A549 (cell line): ENCODE results near the gene TEC. TPM values are rescaled to one million over a fixed set of nuclear protein-coding genes. Genes with fewer than 3 reads are reported as not detected.

ENCODE experiments used
- ATAC-seq, 2 experiments: fragments of 200-7000 bp in 1 of 2; fragments of >200 bp in 1 of 2; cut with Nextera tagmentation in 1 of 2; cut with Tn5 transposase in 1 of 2; 3 replicates each; pipeline versions ENCODE4 v1.8.0 to v1.9.1; 2018 to 2020; ENCODE audit warnings: mild to moderate bottlenecking in 1 of 2, moderate library complexity in 1 of 2
- CTCF ChIA-PET: fragments of 300-600 bp; sonication (Branson Sonifier 250); formaldehyde crosslinking; extraction: SDS; loops from one replicate; lab custom pipeline; 2021; ENCODE audit warnings: antibody characterized with exemption, inconsistent platforms; lab: Yijun Ruan, JAX
- POLR2A ChIA-PET: fragments of 350-600 bp; formaldehyde crosslinking; extraction: SDS; loops from one replicate; lab custom pipeline; 2021; ENCODE audit warnings: antibody characterized with exemption, inconsistent platforms; lab: Yijun Ruan, JAX
- DNase-seq, 2 experiments: peaks; one replicate each; pipeline versions ENCODE4 v3.0.0 to v3.0.0-alpha.2; 2011 to 2016; ENCODE audit warnings: low read depth in 1 of 2, low spot score in 1 of 2
- FAIRE-seq: peaks from 2 replicates; lab custom pipeline; 2011; peaks lifted over from hg19 to GRCh38; lab: Jason Lieb, UNC
- H3K27ac ChIP-seq, 2 experiments: fragments of >200 bp; sonication (Bioruptor Twin); formaldehyde crosslinking; 3 replicates each; pipeline ENCODE4 v1.5.1; 2016 to 2017
- H3K4me1 ChIP-seq: fragments of >200 bp; sonication (Bioruptor Twin); formaldehyde crosslinking; 3 replicates; pipeline ENCODE4 v1.6.1; 2016
- H3K4me2 ChIP-seq: fragments of >200 bp; sonication (Bioruptor Twin); formaldehyde crosslinking; 3 replicates; pipeline ENCODE4 v1.6.1; 2016
- H3K4me3 ChIP-seq: fragments of >200 bp; sonication (Bioruptor Twin); formaldehyde crosslinking; 3 replicates; pipeline ENCODE4 v1.5.1; 2016
- H3K9me3 ChIP-seq: fragments of >200 bp; sonication (Bioruptor Twin); formaldehyde crosslinking; 3 replicates; pipeline ENCODE4 v1.6.1; 2016
- EHMT2 ChIP-seq: fragments of 200-600 bp; sonication (generic); IDR thresholded peaks from 2 replicates; pipeline ENCODE4 v1.6.1; 2016; ENCODE audit warnings: antibody characterized with exemption, low read depth, mild to moderate bottlenecking, moderate library complexity
- FOSB ChIP-seq: fragments of 250-450 bp; sonication (Bioruptor Pico); IDR thresholded peaks from 2 replicates; pipeline ENCODE4 v1.5.0; 2020; ENCODE audit warnings: mild to moderate bottlenecking, moderate library complexity
- GATA3 ChIP-seq: IDR thresholded peaks from 2 replicates; pipeline ENCODE4 v1.6.1; 2012; ENCODE audit warnings: borderline replicate concordance
- HOXB5 ChIP-seq: fragments of 250-450 bp; sonication (Bioruptor Pico); IDR thresholded peaks from 2 replicates; pipeline ENCODE4 v1.5.0; 2020; ENCODE audit warnings: mild to moderate bottlenecking, moderate library complexity
- KDM5A ChIP-seq: fragments of 200-600 bp; sonication (generic); IDR thresholded peaks from 2 replicates; pipeline ENCODE4 v1.6.1; 2016; ENCODE audit warnings: antibody characterized with exemption, mild to moderate bottlenecking
- PHF8 ChIP-seq: fragments of 200-600 bp; sonication (generic); IDR thresholded peaks from 2 replicates; pipeline ENCODE4 v1.6.1; 2016; ENCODE audit warnings: low read depth, mild to moderate bottlenecking, antibody characterized with exemption, moderate library complexity, borderline replicate concordance
- RAD21 ChIP-seq, 2 experiments: fragments of >200 bp in 1 of 2; sonication (Bioruptor Twin) in 1 of 2; formaldehyde crosslinking in 1 of 2; IDR thresholded peaks in 1 of 2; conservative IDR thresholded peaks in 1 of 2; 2 replicates in 1 of 2; 3 replicates in 1 of 2; pipeline ENCODE4 v1.6.1; 2012 to 2018; ENCODE audit warnings: inconsistent platforms in 1 of 2
- RFX5 ChIP-seq: fragments of 450-650 bp; IDR thresholded peaks from 2 replicates; pipeline ENCODE4 v1.7.1; 2014; ENCODE audit warnings: antibody characterized with exemption, mild to moderate bottlenecking, moderate library complexity
- RNF2 ChIP-seq: fragments of 200-600 bp; sonication (generic); IDR thresholded peaks from 2 replicates; pipeline ENCODE4 v1.6.1; 2016; ENCODE audit warnings: low read depth, mild to moderate bottlenecking, antibody characterized with exemption, moderate library complexity, borderline replicate concordance
- SREBF2 ChIP-seq: fragments of 450-650 bp; IDR thresholded peaks from 2 replicates; pipeline ENCODE4 v1.6.1; 2014; ENCODE audit warnings: mild to moderate bottlenecking, moderate library complexity
- ZC3H11A ChIP-seq: fragments of 450-650 bp; IDR thresholded peaks from 2 replicates; pipeline ENCODE4 v1.6.1; 2014; ENCODE audit warnings: antibody characterized with exemption, mild to moderate bottlenecking
- WGBS: methylation state at CpG from one replicate; pipeline ENCODE4 v1.1.6; 2017; ENCODE audit errors: missing lambda C conversion rate; 5-methylcytosine and 5-hydroxymethylcytosine counted together
- polyA plus RNA-seq, 4 experiments: library from polyadenylated mRNA; depleted of rRNA in 3 of 4; stranded (reverse); fragments of >200 nt; fragmentation: RNase III in 1 of 4; extraction: RNeasy Plus Mini Kit Qiagen cat#74134 plus additional on column Dnase treatment in 1 of 4; gene quantifications; 2 replicates in 3 of 4; 3 replicates in 1 of 4; pipeline ENCODE4 v1.2.3, GENCODE V29; 2011 to 2017
- TF ChIP-seq, protein P1 (sequence below): fragments of >200 bp; sonication (Bioruptor Twin); formaldehyde crosslinking; IDR thresholded peaks from 2 replicates; pipeline ENCODE4 v1.6.1; 2016
- TF ChIP-seq, protein P2 (sequence below): fragments of 250-450 bp; sonication (Bioruptor Pico); IDR thresholded peaks from 2 replicates; pipeline ENCODE4 v1.5.0; 2020; ENCODE audit warnings: low read depth, mild to moderate bottlenecking, moderate library complexity
- TF ChIP-seq, protein P3 (sequence below): fragments of 200-600 bp; sonication (generic); IDR thresholded peaks from 2 replicates; pipeline ENCODE4 v1.6.1; 2016; ENCODE audit warnings: antibody characterized with exemption, mild to moderate bottlenecking, moderate library complexity
- TF ChIP-seq, protein P4 (sequence below): fragments of >200 bp; sonication (Bioruptor Twin); formaldehyde crosslinking; IDR thresholded peaks from 3 replicates; pipeline ENCODE4 v1.6.1; 2016

TEC gene
- polyA plus RNA-seq, 2 of the 4 experiments (the other 2 are of a cell fraction) = 1.2 to 1.6 TPM

DNA sequence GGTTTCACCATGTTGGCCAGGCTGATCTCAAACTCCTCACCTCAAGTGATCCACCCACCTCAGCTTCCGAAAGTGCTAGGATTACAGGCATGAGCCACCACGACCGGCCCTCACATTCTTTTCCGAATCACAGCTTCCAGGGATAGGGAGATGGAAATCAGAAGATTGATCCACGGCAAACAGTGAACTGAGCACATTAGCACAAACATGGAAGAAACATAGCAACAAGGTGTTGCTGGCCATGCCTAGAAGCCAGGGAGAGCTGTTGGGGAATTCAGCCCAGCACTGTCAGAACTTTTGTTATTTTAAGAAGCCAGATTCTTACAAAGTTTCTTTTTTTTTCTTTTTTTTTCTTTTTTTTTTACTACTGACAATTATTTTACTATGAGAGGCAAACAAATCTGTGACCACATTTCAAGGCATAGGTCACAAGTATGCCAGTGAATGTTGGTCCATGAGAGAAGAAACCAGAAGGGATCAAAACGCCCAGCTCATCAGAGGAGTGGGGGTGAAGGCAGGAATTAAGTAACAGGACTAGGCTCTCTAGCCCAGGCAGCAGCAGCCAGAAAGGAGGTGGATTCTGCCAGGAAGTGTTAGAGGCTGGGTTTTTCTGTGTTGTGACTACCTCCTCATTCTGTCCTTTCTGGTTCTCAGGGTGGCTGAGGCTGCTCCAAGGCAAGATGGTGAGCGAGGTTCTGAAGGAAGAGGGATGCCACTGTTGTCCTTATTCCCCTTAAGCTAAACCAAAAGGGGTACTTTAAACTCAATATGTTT lies 44.1 kb downstream of the TEC start:
- WGBS = 90% methylated on average over 7 of the region's 7 CpGs
- H3K4me1 ChIP-seq = peaks cover 9% of the 10 kb centered on the region; the same call in 2 of the 3 replicates

DNA sequence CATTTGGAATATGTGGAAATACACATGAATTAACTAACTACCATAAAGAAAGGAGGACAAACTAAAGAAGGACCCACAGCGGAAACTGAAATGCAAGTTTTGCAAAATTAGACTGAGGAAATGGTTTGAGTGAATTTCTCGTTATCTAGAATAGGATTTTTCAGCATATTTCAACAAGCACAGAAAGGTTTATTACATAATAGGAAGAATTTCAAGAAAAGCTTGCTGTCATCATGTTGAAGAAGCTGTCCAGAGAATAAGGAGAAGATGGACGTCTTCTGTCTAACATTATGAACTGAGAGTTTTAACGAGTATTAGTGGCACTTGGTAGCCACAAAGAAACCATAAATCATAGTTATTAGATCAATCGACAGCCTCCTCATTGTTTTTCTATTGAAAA lies 45.0 kb downstream of the TEC start:
- no peaks in the 10 kb centered on the region for H3K9me3 ChIP-seq
- ChIA-PET POLR2A (no interaction called here), CTCF (no interaction called here)
- no peak overlapping the region for H3K27ac ChIP-seq
- no peak overlapping the region for H3K4me3 ChIP-seq
- ATAC-seq (no peak), DNase-seq (no peak), FAIRE-seq (no peak)
- no peak overlapping the region for H3K4me2 ChIP-seq
- WGBS = 88% methylated on average over 5 of the region's 5 CpGs
- peaks cover 9% of the 10 kb centered on the region; the same call in 2 of the 3 replicates for H3K4me1 ChIP-seq
- TF ChIP-seq RAD21 (conservative IDR thresholded peaks at IDR 0.05 in 1 of 2, IDR thresholded peaks at IDR 0.05 in 1 of 2) (no peak), EHMT2 (no peak), RNF2 (no peak), GATA3 (no peak), HOXB5 (CRISPR knock-in tag) (no peak), ZC3H11A (no peak), SREBF2 (no peak)
- TF ChIP-seq, protein P1, sequence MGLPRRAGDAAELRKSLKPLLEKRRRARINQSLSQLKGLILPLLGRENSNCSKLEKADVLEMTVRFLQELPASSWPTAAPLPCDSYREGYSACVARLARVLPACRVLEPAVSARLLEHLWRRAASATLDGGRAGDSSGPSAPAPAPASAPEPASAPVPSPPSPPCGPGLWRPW = no peak
- TF ChIP-seq, protein P2, sequence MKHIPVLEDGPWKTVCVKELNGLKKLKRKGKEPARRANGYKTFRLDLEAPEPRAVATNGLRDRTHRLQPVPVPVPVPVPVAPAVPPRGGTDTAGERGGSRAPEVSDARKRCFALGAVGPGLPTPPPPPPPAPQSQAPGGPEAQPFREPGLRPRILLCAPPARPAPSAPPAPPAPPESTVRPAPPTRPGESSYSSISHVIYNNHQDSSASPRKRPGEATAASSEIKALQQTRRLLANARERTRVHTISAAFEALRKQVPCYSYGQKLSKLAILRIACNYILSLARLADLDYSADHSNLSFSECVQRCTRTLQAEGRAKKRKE (CRISPR knock-in tag) = no peak
- TF ChIP-seq, all 56 proteins: peak for 0

More for the DNA sequence above, 44.1 kb downstream of the TEC start:
- Histone ChIP-seq H3K4me2 (no peak overlapping the region), H3K4me3 (no peak overlapping the region), H3K27ac (no peak overlapping the region), H3K9me3 (no peaks in the 10 kb centered on the region)
- DNase-seq = no peak
- no peak for FAIRE-seq
- ChIA-PET CTCF (no interaction called here), POLR2A (no interaction called here)
- ATAC-seq = no peak
- TF ChIP-seq, protein P3, sequence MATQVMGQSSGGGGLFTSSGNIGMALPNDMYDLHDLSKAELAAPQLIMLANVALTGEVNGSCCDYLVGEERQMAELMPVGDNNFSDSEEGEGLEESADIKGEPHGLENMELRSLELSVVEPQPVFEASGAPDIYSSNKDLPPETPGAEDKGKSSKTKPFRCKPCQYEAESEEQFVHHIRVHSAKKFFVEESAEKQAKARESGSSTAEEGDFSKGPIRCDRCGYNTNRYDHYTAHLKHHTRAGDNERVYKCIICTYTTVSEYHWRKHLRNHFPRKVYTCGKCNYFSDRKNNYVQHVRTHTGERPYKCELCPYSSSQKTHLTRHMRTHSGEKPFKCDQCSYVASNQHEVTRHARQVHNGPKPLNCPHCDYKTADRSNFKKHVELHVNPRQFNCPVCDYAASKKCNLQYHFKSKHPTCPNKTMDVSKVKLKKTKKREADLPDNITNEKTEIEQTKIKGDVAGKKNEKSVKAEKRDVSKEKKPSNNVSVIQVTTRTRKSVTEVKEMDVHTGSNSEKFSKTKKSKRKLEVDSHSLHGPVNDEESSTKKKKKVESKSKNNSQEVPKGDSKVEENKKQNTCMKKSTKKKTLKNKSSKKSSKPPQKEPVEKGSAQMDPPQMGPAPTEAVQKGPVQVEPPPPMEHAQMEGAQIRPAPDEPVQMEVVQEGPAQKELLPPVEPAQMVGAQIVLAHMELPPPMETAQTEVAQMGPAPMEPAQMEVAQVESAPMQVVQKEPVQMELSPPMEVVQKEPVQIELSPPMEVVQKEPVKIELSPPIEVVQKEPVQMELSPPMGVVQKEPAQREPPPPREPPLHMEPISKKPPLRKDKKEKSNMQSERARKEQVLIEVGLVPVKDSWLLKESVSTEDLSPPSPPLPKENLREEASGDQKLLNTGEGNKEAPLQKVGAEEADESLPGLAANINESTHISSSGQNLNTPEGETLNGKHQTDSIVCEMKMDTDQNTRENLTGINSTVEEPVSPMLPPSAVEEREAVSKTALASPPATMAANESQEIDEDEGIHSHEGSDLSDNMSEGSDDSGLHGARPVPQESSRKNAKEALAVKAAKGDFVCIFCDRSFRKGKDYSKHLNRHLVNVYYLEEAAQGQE = no peak
- TF ChIP-seq, protein P4, sequence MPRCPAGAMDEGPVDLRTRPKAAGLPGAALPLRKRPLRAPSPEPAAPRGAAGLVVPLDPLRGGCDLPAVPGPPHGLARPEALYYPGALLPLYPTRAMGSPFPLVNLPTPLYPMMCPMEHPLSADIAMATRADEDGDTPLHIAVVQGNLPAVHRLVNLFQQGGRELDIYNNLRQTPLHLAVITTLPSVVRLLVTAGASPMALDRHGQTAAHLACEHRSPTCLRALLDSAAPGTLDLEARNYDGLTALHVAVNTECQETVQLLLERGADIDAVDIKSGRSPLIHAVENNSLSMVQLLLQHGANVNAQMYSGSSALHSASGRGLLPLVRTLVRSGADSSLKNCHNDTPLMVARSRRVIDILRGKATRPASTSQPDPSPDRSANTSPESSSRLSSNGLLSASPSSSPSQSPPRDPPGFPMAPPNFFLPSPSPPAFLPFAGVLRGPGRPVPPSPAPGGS = no peak
- TF ChIP-seq PHF8 (no peak), FOSB (CRISPR knock-in tag) (no peak), RFX5 (no peak), SREBF2 (no peak), KDM5A (no peak), RAD21 (conservative IDR thresholded peaks at IDR 0.05 in 1 of 2, IDR thresholded peaks at IDR 0.05 in 1 of 2) (no peak)
- TF ChIP-seq, protein P2 (CRISPR knock-in tag) = no peak
